ENCODE data around the gene FBLN1. TPM values are rescaled to one million over a fixed set of nuclear protein-coding genes. Genes with fewer than 3 reads are reported as not detected.

The FBLN1 gene
- total RNA-seq, 1 experiment from 2014 or later, result 158 TPM

DNA sequence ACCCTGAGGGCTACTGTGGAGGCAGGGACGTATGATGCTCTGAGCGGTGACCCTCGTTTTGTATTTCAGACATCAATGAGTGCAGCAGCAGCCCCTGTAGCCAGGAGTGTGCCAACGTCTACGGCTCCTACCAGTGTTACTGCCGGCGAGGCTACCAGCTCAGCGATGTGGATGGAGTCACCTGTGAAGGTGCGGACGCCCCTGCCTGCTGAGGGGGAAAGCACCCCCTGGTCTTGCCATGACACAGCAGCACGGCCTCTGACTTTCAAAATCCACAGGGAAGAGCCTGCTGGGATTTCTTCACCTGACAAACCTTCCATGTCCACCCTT lies 44.3 kb downstream of the FBLN1 start:
- peaks cover 37% of the 10 kb centered on the region for H3K4me1 ChIP-seq (replicated peaks; ENCODE audit: insufficient read depth)
- no peak overlapping the region for H3K4me2 ChIP-seq
- DNase-seq, result no peak
- no peaks in the 10 kb centered on the region for H3K9me3 ChIP-seq (ENCODE audit: insufficient read depth, low read depth)
- no peak overlapping the region for H3K27ac ChIP-seq
- no peak overlapping the region for H3K4me3 ChIP-seq
- no TSS peak for BruUV-seq (replicated peaks)
- H4K20me1 ChIP-seq (ENCODE audit: insufficient read depth), result no peaks in the 10 kb centered on the region
- intact Hi-C loops (cut with micrococcal nuclease; ENCODE audit: unreplicated experiment), result no loop called here
- H3K36me3 ChIP-seq (ENCODE audit: low read depth), result peaks cover 32% of the 10 kb centered on the region
- H3K79me2 ChIP-seq (ENCODE audit: low read depth), result 0 out of 2 replicates have a peak, but pooled peaks cover 6% of the 10 kb centered on the region
- POLR2A ChIA-PET (ENCODE audit: unreplicated experiment), result no interaction called here
- CTCF ChIA-PET, result no interaction called here
- no peak overlapping the region for H2AFZ ChIP-seq
- no peaks in the 10 kb centered on the region for H3K27me3 ChIP-seq (ENCODE audit: insufficient read depth, low read depth)
- H3F3A ChIP-seq (ENCODE audit: insufficient read depth, low read depth), result peaks cover 51% of the 10 kb centered on the region
- TF ChIP-seq, protein P1, sequence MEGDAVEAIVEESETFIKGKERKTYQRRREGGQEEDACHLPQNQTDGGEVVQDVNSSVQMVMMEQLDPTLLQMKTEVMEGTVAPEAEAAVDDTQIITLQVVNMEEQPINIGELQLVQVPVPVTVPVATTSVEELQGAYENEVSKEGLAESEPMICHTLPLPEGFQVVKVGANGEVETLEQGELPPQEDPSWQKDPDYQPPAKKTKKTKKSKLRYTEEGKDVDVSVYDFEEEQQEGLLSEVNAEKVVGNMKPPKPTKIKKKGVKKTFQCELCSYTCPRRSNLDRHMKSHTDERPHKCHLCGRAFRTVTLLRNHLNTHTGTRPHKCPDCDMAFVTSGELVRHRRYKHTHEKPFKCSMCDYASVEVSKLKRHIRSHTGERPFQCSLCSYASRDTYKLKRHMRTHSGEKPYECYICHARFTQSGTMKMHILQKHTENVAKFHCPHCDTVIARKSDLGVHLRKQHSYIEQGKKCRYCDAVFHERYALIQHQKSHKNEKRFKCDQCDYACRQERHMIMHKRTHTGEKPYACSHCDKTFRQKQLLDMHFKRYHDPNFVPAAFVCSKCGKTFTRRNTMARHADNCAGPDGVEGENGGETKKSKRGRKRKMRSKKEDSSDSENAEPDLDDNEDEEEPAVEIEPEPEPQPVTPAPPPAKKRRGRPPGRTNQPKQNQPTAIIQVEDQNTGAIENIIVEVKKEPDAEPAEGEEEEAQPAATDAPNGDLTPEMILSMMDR (conservative IDR thresholded peaks at IDR 0.05), result no peak
- no peak for TF ChIP-seq EZH2 (IDR thresholded peaks at IDR 0.05; ENCODE audit: low read depth)
- H3K9me2 ChIP-seq (ENCODE audit: insufficient read depth), result no peaks in the 10 kb centered on the region

DNA sequence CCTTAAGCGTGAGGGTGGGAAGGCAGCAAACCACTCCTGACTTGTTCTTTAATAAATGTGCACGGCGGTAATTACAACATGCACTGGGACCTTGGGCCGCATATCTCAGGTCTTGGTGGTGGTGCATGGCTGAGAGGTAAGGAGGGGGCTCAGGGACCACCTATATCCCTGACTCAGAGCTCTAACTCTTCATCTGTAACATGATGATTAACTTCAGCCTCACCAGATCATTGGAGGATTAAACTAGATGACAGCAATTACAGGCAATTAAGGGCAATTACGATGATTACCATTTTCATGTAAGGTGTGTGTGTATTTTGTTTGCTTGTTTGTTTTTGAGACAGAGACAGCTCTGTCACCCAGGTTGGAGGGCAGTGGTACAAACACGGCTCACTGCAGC lies 45.0 kb downstream of the FBLN1 start:
- Histone ChIP-seq H3K27me3 (ENCODE audit: insufficient read depth, low read depth) (no peaks in the 10 kb centered on the region), H2AFZ (no peak overlapping the region), H3F3A (ENCODE audit: insufficient read depth, low read depth) (peaks cover 51% of the 10 kb centered on the region), H3K4me1 (replicated peaks; ENCODE audit: insufficient read depth) (peaks cover 38% of the 10 kb centered on the region), H3K4me3 (no peak overlapping the region), H3K4me2 (no peak overlapping the region), H4K20me1 (ENCODE audit: insufficient read depth) (no peaks in the 10 kb centered on the region), H3K27ac (no peak overlapping the region), H3K79me2 (ENCODE audit: low read depth) (0 out of 2 replicates have a peak, but pooled peaks cover 6% of the 10 kb centered on the region), H3K9me3 (ENCODE audit: insufficient read depth, low read depth) (no peaks in the 10 kb centered on the region), H3K36me3 (ENCODE audit: low read depth) (peaks cover 32% of the 10 kb centered on the region), H3K9me2 (ENCODE audit: insufficient read depth) (no peaks in the 10 kb centered on the region)
- no TSS peak for BruUV-seq (replicated peaks)
- ChIA-PET CTCF (no interaction called here), POLR2A (ENCODE audit: unreplicated experiment) (no interaction called here)
- intact Hi-C loops (cut with micrococcal nuclease; ENCODE audit: unreplicated experiment), result loop anchor here (2.0 kb wide), 2 partner anchors 45 to 279 kb away; partner anchors contain the start of gene FBLN1
- no peak for DNase-seq
- no peak for TF ChIP-seq EZH2 (IDR thresholded peaks at IDR 0.05; ENCODE audit: low read depth)
- TF ChIP-seq, protein P1 (conservative IDR thresholded peaks at IDR 0.05), result no peak

DNA sequence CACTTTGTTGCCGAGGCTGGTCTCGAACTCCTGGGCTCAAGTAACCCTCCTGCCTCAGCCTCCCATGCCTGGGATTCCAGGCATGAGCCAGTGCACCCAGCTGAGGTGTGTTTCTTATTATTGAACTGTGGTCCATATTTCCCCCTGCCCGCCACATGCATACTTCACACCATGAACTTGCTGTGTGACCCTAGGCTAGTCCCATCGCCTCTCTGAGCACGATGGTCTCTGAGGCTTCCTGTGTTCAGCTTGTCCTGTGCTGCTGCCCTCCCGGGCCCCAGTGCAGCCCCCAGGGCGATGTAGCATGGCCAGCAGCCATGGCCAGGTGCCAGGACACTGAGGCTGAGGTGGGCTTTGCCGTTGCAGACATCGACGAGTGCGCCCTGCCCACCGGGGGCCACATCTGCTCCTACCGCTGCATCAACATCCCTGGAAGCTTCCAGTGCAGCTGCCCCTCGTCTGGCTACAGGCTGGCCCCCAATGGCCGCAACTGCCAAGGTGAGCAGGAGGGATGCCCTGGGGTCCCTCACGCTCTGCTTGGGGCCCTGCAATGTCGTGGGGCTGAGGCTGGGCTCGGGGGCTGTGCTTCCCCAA lies 45.7 kb downstream of the FBLN1 start:
- POLR2A ChIA-PET (ENCODE audit: unreplicated experiment), result interaction anchor here (0.9 kb wide), 1 partner anchor 140 kb away, joined by 6 read pairs; no protein-coding TSS in a partner anchor
- Histone ChIP-seq H3K27me3 (ENCODE audit: insufficient read depth, low read depth) (no peaks in the 10 kb centered on the region), H3K4me2 (peak overlapping the region; percentile 67; the same call in 1 of the 2 replicates), H3K9me3 (ENCODE audit: insufficient read depth, low read depth) (no peaks in the 10 kb centered on the region), H3K4me1 (replicated peaks; ENCODE audit: insufficient read depth) (peaks cover 38% of the 10 kb centered on the region), H3K36me3 (ENCODE audit: low read depth) (peaks cover 31% of the 10 kb centered on the region), H3K4me3 (no peak overlapping the region), H3K79me2 (ENCODE audit: low read depth) (0 out of 2 replicates have a peak, but pooled peaks cover 6% of the 10 kb centered on the region), H3F3A (ENCODE audit: insufficient read depth, low read depth) (peaks cover 51% of the 10 kb centered on the region), H3K9me2 (ENCODE audit: insufficient read depth) (no peaks in the 10 kb centered on the region), H2AFZ (no peak overlapping the region), H4K20me1 (ENCODE audit: insufficient read depth) (no peaks in the 10 kb centered on the region), H3K27ac (peak overlapping the region; percentile 83)
- no TSS peak for BruUV-seq (replicated peaks)
- no peak for TF ChIP-seq EZH2 (IDR thresholded peaks at IDR 0.05; ENCODE audit: low read depth)
- TF ChIP-seq, protein P1 (conservative IDR thresholded peaks at IDR 0.05), result no peak
- CTCF ChIA-PET, result interaction anchor here (0.7 kb wide), 1 partner anchor 505 kb away, joined by 3 read pairs; no protein-coding TSS in a partner anchor
- DNase-seq, result peak in 1 of 2 experiments; percentile 29
- intact Hi-C loops (cut with micrococcal nuclease; ENCODE audit: unreplicated experiment), result loop anchor here (2.0 kb wide), 2 partner anchors 46 to 280 kb away; partner anchors contain the start of gene FBLN1

Measured in PC-9 (cell line).